H1 (cell line): ENCODE measurements around the gene PLEKHH2. TPM values are rescaled to one million over a fixed set of nuclear protein-coding genes. Genes with fewer than 3 reads are reported as not detected.

Experiments used
- CTCF ChIA-PET: fragments of 300-600 bp; sonication (Branson Sonifier 250); formaldehyde crosslinking; loops from one replicate; lab custom pipeline; 2021; ENCODE audit not compliant: partially characterized antibody; lab: Charles Lee
- POLR2A ChIA-PET: fragments of 300-600 bp; sonication (Branson Sonifier 250); formaldehyde crosslinking; loops from one replicate; lab custom pipeline; 2021; ENCODE audit warnings: inconsistent platforms; ENCODE audit not compliant: partially characterized antibody; lab: Charles Lee
- DNase-seq, 2 experiments: peaks; one replicate each; pipeline versions ENCODE4 v3.0.0 to v3.0.0-alpha.2; 2010 to 2022; ENCODE audit warnings: low spot score in 2 of 2, low read depth in 1 of 2, mixed read lengths in 1 of 2
- FAIRE-seq: peaks from 2 replicates; lab custom pipeline; 2011; peaks lifted over from hg19 to GRCh38; lab: Jason Lieb, UNC
- H2AFZ ChIP-seq: 2 replicates; pipeline ENCODE4 v1.8.1; 2012; ENCODE audit warnings: low read length, inconsistent platforms
- H2AK5ac ChIP-seq: 2 replicates; pipeline ENCODE4 v1.6.1; 2013; ENCODE audit warnings: low read depth, low read length
- H2BK120ac ChIP-seq: replicated peaks from 2 replicates; pipeline ENCODE3; 2013; ENCODE audit warnings: low read depth, low read length, inconsistent platforms
- H2BK12ac ChIP-seq: 2 replicates; pipeline ENCODE4 v1.6.1; 2013; ENCODE audit warnings: low read depth, low read length
- H2BK15ac ChIP-seq: 2 replicates; pipeline ENCODE4 v1.6.1; 2013; ENCODE audit warnings: low read length
- H2BK20ac ChIP-seq: 2 replicates; pipeline ENCODE4 v1.6.1; 2013; ENCODE audit warnings: low read length
- H2BK5ac ChIP-seq: 2 replicates; pipeline ENCODE4 v1.6.1; 2013; ENCODE audit warnings: low read depth, low read length
- H3K14ac ChIP-seq: 2 replicates; pipeline ENCODE4 v1.6.1; 2013; ENCODE audit warnings: inconsistent platforms; ENCODE audit not compliant: insufficient read length
- H3K18ac ChIP-seq: 2 replicates; pipeline ENCODE4 v1.6.1; 2013; ENCODE audit warnings: low read length; ENCODE audit errors: extremely low read depth
- H3K23ac ChIP-seq: 2 replicates; pipeline ENCODE4 v1.6.1; 2013; ENCODE audit warnings: inconsistent platforms; ENCODE audit not compliant: insufficient read length
- H3K23me2 ChIP-seq: 2 replicates; pipeline ENCODE4 v1.6.1; 2013; ENCODE audit warnings: low read depth, low read length
- H3K27ac ChIP-seq: 2 replicates; pipeline ENCODE4 v1.6.1; 2011; ENCODE audit warnings: low read depth, low read length, inconsistent platforms
- H3K27me3 ChIP-seq, 4 experiments: replicated peaks in 1 of 4; 1 replicate in 1 of 4; 2 replicates in 3 of 4; pipeline versions ENCODE4 v1.6.1 to v1.8.1; 2011 to 2013; ENCODE audit warnings: low read length in 3 of 4, mild to moderate bottlenecking in 3 of 4, inconsistent platforms in 2 of 4, mixed read lengths in 2 of 4, moderate library complexity in 1 of 4; ENCODE audit not compliant: control insufficient read depth in 3 of 4, insufficient read depth in 3 of 4; ENCODE audit errors: extremely low read depth in 1 of 4
- H3K36me3 ChIP-seq, 4 experiments: 2 replicates each; pipeline versions ENCODE4 v1.6.1 to v1.8.1; 2011 to 2013; ENCODE audit warnings: mild to moderate bottlenecking in 4 of 4, low read length in 3 of 4, moderate library complexity in 2 of 4, control low read depth in 1 of 4, inconsistent platforms in 1 of 4; ENCODE audit not compliant: insufficient read depth in 4 of 4, control insufficient read depth in 2 of 4
- H3K4ac ChIP-seq: replicated peaks from 2 replicates; pipeline ENCODE3; 2013; ENCODE audit warnings: low read length, low read depth, mixed read lengths, inconsistent platforms; ENCODE audit not compliant: insufficient read length
- H3K4me1 ChIP-seq, 4 experiments: replicated peaks in 1 of 4; 1 replicate in 1 of 4; 2 replicates in 3 of 4; pipeline versions ENCODE4 v1.6.1 to v1.8.1; 2011 to 2013; ENCODE audit warnings: low read length in 3 of 4, inconsistent platforms in 2 of 4, mixed read lengths in 1 of 4; ENCODE audit not compliant: insufficient read depth in 4 of 4, control insufficient read depth in 3 of 4
- H3K4me2 ChIP-seq, 2 experiments: 2 replicates each; pipeline versions ENCODE4 v1.6.1 to v1.8.1; 2011 to 2013; ENCODE audit warnings: low read depth in 2 of 2, low read length in 2 of 2, control low read depth in 1 of 2, inconsistent platforms in 1 of 2, mild to moderate bottlenecking in 1 of 2; ENCODE audit not compliant: insufficient read depth in 1 of 2
- H3K4me3 ChIP-seq, 4 experiments: fragments of 200-600, 300-600 bp in 1 of 4; sonication (generic), shearing (Covaris generic), sonication (Bioruptor Twin) in 1 of 4; 2 replicates each; pipeline versions ENCODE4 v1.5.1 to v1.8.1; 2011 to 2016; ENCODE audit warnings: low read length in 4 of 4, low read depth in 3 of 4, control low read depth in 2 of 4, inconsistent platforms in 2 of 4, mild to moderate bottlenecking in 2 of 4, mixed read lengths in 1 of 4, moderate library complexity in 1 of 4; ENCODE audit not compliant: insufficient read depth in 2 of 4; ENCODE audit errors: extremely low read depth in 1 of 4
- H3K56ac ChIP-seq: replicated peaks from 2 replicates; pipeline ENCODE3; 2013; ENCODE audit warnings: low read depth, mild to moderate bottlenecking, mixed read lengths, low read length, inconsistent platforms; ENCODE audit not compliant: insufficient read length
- H3K79me1 ChIP-seq: 2 replicates; pipeline ENCODE4 v1.6.1; 2013; ENCODE audit warnings: low read depth, low read length, control low read depth
- H3K79me2 ChIP-seq, 2 experiments: 2 replicates each; pipeline versions ENCODE4 v1.6.1 to v1.8.1; 2012 to 2013; ENCODE audit warnings: low read length in 2 of 2, mild to moderate bottlenecking in 2 of 2, inconsistent platforms in 1 of 2; ENCODE audit not compliant: insufficient read depth in 2 of 2, control insufficient read depth in 1 of 2
- H3K9ac ChIP-seq, 4 experiments: replicated peaks in 1 of 4; 1 replicate in 1 of 4; 2 replicates in 3 of 4; pipeline versions ENCODE4 v1.6.1 to v1.8.1; 2011 to 2013; ENCODE audit warnings: low read depth in 3 of 4, low read length in 3 of 4, control low read depth in 2 of 4, mild to moderate bottlenecking in 2 of 4, moderate library complexity in 2 of 4, inconsistent platforms in 1 of 4; ENCODE audit errors: extremely low read depth in 1 of 4
- H3K9me3 ChIP-seq, 2 experiments: 2 replicates each; pipeline versions ENCODE4 v1.6.1 to v1.8.1; 2012 to 2013; ENCODE audit warnings: mild to moderate bottlenecking in 2 of 2, moderate library complexity in 2 of 2, control low read depth in 1 of 2, inconsistent platforms in 1 of 2, low read depth in 1 of 2, low read length in 1 of 2, mixed read lengths in 1 of 2; ENCODE audit not compliant: insufficient read depth in 2 of 2
- H4K20me1 ChIP-seq, 2 experiments: replicated peaks in 1 of 2; 2 replicates each; pipeline versions ENCODE3 to v1.8.1; 2011 to 2013; ENCODE audit warnings: inconsistent platforms in 2 of 2, low read length in 2 of 2, mild to moderate bottlenecking in 1 of 2; ENCODE audit not compliant: insufficient read depth in 2 of 2, control insufficient read depth in 1 of 2
- H4K5ac ChIP-seq: 2 replicates; pipeline ENCODE4 v1.6.1; 2013; ENCODE audit warnings: low read length, low read depth, mixed read lengths, inconsistent platforms; ENCODE audit not compliant: insufficient read length
- H4K8ac ChIP-seq: 2 replicates; pipeline ENCODE4 v1.8.0; 2013; ENCODE audit warnings: mild to moderate bottlenecking, moderate library complexity, low read length, inconsistent platforms; ENCODE audit not compliant: insufficient read depth; ENCODE audit errors: extremely low read depth
- H4K91ac ChIP-seq: replicated peaks from 2 replicates; pipeline ENCODE3; 2013; ENCODE audit warnings: low read length, mixed read lengths, inconsistent platforms; ENCODE audit not compliant: insufficient read length
- EZH2 ChIP-seq: fragments of 200-600 bp; sonication (generic); IDR thresholded peaks from 2 replicates; pipeline ENCODE4 v1.7.1; 2012; ENCODE audit warnings: low read depth, mild to moderate bottlenecking, moderate library complexity, low read length, inconsistent platforms; ENCODE audit not compliant: severe bottlenecking
- GABPA ChIP-seq: IDR thresholded peaks from 2 replicates; pipeline ENCODE4 v1.6.1; 2011; ENCODE audit warnings: mild to moderate bottlenecking, low read length, moderate library complexity, borderline replicate concordance; ENCODE audit not compliant: insufficient read depth
- POU5F1 ChIP-seq: IDR thresholded peaks from 2 replicates; pipeline ENCODE4 v1.6.1; 2011; ENCODE audit warnings: low read depth, mild to moderate bottlenecking, low read length, moderate library complexity
- TAF7 ChIP-seq: optimal IDR thresholded peaks from 2 replicates; pipeline ENCODE3; 2011; ENCODE audit warnings: low read depth, mild to moderate bottlenecking, inconsistent platforms, low read length, moderate library complexity, borderline replicate concordance
- WGBS, 2 experiments: shearing (Covaris generic) in 1 of 2; methylation state at CpG; one replicate each; pipeline versions ENCODE4 v1.1.6 to v1.1.7; 2013 to 2015; ENCODE audit warnings: low lambda C conversion rate in 2 of 2, mixed read lengths in 2 of 2, inconsistent platforms in 1 of 2, low coverage in 1 of 2, missing lambda C conversion rate in 1 of 2; ENCODE audit not compliant: insufficient replicate concordance in 2 of 2, insufficient coverage in 1 of 2, insufficient read length in 1 of 2; ENCODE audit errors: extremely low coverage in 1 of 2, missing lambda C conversion rate in 1 of 2; 5-methylcytosine and 5-hydroxymethylcytosine counted together
- polyA plus RNA-seq, 7 experiments: library from polyadenylated mRNA; depleted of rRNA in 3 of 7; stranded (reverse) in 5 of 7; unstranded in 2 of 7; fragments of >200 nt in 5 of 7; fragments of 200-250 nt in 2 of 7; gene quantifications; 1 replicate in 5 of 7; 2 replicates in 1 of 7; 4 replicates in 1 of 7; pipeline versions ENCODE4 v1.2.1 to v1.2.3, GENCODE V29; 2011 to 2013; ENCODE audit warnings: missing spikeins in 2 of 7, mixed read lengths in 2 of 7
- total RNA-seq: library from RNA; stranded (reverse); fragmentation: NEBNext Ultra II Directional; extraction: Animal tissue kit (Norgen Biotek cat#: 25700); gene quantifications from 2 replicates; pipeline ENCODE4 v1.2.1, GENCODE V29; 2021
- TF ChIP-seq, protein P1 (sequence below): IDR thresholded peaks from 2 replicates; pipeline ENCODE4 v1.6.1; 2012; ENCODE audit warnings: low read length, inconsistent platforms

Gene PLEKHH2
- total and polyA plus RNA-seq, 2 of the 8 experiments (the other 6 are each of a cell fraction or from before 2014, with no cell fraction given): 2.2 to 5.0 TPM

DNA sequence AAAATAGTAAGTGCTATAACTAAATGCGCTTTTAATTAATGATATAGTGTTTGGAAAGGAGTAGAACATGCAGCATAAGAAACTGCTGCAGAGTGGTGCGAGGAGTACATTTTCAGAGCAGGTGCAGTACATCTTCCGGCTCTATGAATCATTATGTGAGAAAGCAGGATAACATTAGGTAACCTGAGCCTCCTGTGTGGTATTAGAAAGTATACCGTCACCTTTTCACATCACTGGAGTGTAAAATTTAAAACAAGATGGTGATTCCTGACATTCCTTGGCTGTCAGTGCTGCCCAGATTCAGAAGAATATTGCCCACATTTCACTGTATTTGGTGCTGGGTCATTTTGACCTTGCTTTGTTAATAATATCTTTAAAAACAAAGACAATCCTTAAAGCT is 128.9 kb downstream of the PLEKHH2 start:
- no peak overlapping the region for H2AFZ ChIP-seq
- no peaks in the 10 kb centered on the region for H3K36me3 ChIP-seq
- no peak overlapping the region for H3K4ac ChIP-seq
- H3K9ac ChIP-seq: no peak overlapping the region
- no peak overlapping the region for H4K5ac ChIP-seq
- H2BK120ac ChIP-seq: no peak overlapping the region
- no peaks in the 10 kb centered on the region for H3K9me3 ChIP-seq
- CTCF ChIA-PET: no interaction called here
- no peaks in the 10 kb centered on the region for H4K20me1 ChIP-seq
- no peak overlapping the region for H3K56ac ChIP-seq
- no peak overlapping the region for H3K4me2 ChIP-seq
- H3K23me2 ChIP-seq: no peaks in the 10 kb centered on the region
- H3K79me2 ChIP-seq: no peaks in the 10 kb centered on the region
- no peak overlapping the region for H2AK5ac ChIP-seq
- no peaks in the 10 kb centered on the region for H3K4me1 ChIP-seq
- H3K79me1 ChIP-seq: no peaks in the 10 kb centered on the region
- H2BK20ac ChIP-seq: no peak overlapping the region
- no peak overlapping the region for H4K8ac ChIP-seq
- DNase-seq (no peak), FAIRE-seq (no peak)
- 92% methylated on average over 4 of the region's 4 CpGs; no CpG with 5 or more reads in 1 of the 2 experiments for WGBS, 2 experiments
- no peak overlapping the region for H3K18ac ChIP-seq
- no peak overlapping the region for H3K4me3 ChIP-seq
- no peak overlapping the region for H3K27ac ChIP-seq
- H2BK15ac ChIP-seq: no peak overlapping the region
- H3K27me3 ChIP-seq: no peaks in the 10 kb centered on the region
- H4K91ac ChIP-seq: no peak overlapping the region
- no peak overlapping the region for H2BK5ac ChIP-seq
- no peak overlapping the region for H3K23ac ChIP-seq
- POLR2A ChIA-PET: interaction anchor here (0.7 kb wide), 1 partner anchor 30 kb away, joined by 3 read pairs; no protein-coding TSS in a partner anchor
- TF ChIP-seq GABPA (no peak), EZH2 (no peak), POU5F1 (no peak), TAF7 (no peak)
- TF ChIP-seq, protein P1, sequence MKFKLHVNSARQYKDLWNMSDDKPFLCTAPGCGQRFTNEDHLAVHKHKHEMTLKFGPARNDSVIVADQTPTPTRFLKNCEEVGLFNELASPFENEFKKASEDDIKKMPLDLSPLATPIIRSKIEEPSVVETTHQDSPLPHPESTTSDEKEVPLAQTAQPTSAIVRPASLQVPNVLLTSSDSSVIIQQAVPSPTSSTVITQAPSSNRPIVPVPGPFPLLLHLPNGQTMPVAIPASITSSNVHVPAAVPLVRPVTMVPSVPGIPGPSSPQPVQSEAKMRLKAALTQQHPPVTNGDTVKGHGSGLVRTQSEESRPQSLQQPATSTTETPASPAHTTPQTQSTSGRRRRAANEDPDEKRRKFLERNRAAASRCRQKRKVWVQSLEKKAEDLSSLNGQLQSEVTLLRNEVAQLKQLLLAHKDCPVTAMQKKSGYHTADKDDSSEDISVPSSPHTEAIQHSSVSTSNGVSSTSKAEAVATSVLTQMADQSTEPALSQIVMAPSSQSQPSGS: no peak
- no peak overlapping the region for H2BK12ac ChIP-seq
- no peak overlapping the region for H3K14ac ChIP-seq
